SK-N-SH treated with all-trans-retinoic acid at 6 μM for 48 hours (cell line): ENCODE data around the gene TRPV5.

Experiments
- ARNTL ChIP-seq: fragments of 450-650 bp; formaldehyde crosslinking; IDR thresholded peaks from 2 replicates; pipeline ENCODE4 v1.5.0; 2020; ENCODE audit warnings: low read depth, mild to moderate bottlenecking, moderate library complexity, borderline replicate concordance
- CSDC2 ChIP-seq: fragments of 250-450 bp; sonication (Bioruptor Pico); IDR thresholded peaks from 2 replicates; pipeline ENCODE4 v1.5.0; 2020; ENCODE audit warnings: mild to moderate bottlenecking, moderate library complexity
- PPARA ChIP-seq: fragments of 250-450 bp; sonication (Bioruptor Pico); IDR thresholded peaks from 2 replicates; pipeline ENCODE4 v1.5.0; 2020; ENCODE audit warnings: mild to moderate bottlenecking, borderline replicate concordance
- ZNF8 ChIP-seq: fragments of 450-650 bp; formaldehyde crosslinking; IDR thresholded peaks from 2 replicates; pipeline ENCODE4 v1.5.0; 2020; ENCODE audit warnings: mild to moderate bottlenecking, moderate library complexity

DNA sequence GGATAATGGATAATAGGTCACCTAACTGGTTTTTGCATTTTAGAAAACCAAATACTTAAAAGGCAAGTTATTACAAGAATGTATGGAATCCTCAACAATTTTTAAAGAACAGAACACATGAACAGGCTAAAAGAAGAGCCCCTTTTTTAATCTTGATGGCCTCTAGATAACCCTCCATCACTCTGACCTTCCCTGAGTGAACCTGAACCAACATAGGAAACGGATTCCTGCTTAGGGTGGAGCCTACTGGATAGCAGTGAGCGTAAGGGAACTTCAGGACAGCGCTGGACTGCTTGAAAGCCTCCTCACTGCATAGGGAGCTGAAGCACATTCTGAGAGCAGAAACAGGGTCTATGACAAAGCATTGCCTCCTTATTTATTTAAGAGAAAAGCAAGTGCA is 20.5 kb downstream of the TRPV5 start:
- TF ChIP-seq ZNF8 (CRISPR knock-in tag) (no peak), CSDC2 (CRISPR knock-in tag) (no peak), ARNTL (CRISPR knock-in tag) (no peak), PPARA (CRISPR knock-in tag) (no peak)
